ENCODE data around the gene AEN.

Gene AEN

GRCh38 chr15:88664151-88664778, 43.1 kb downstream of the AEN start:
- DNase-seq (ENCODE audit: low spot score), result peak; percentile 69

GRCh38 chr15:88674661-88675060, 53.5 kb downstream of the AEN start:
- no peak for DNase-seq (ENCODE audit: low spot score)

GRCh38 chr15:88678755-88679154, 57.6 kb downstream of the AEN start:
- no peak for DNase-seq (ENCODE audit: low spot score)

GRCh38 chr15:88680241-88681001, 59.3 kb downstream of the AEN start:
- no peak for DNase-seq (ENCODE audit: low spot score)

- no peak for DNase-seq (ENCODE audit: low spot score)
These were observed 60.6 kb downstream of the AEN start for GRCh38 chr15:88681610-88682221.

All from CD4-positive, alpha-beta T cell treated with Interleukin-6 at 100 ng/mL for 8 hours (primary cell).